ENCODE results near the gene PALB2. TPM values are rescaled to one million over a fixed set of nuclear protein-coding genes. Genes with fewer than 3 reads are reported as not detected.
A peak's percentile ranks its signal among the peaks of the same experiment; 100 is the strongest.

PALB2 gene
- polyA plus RNA-seq, 1 of the 3 experiments (the other 2 are of a cell fraction) = 3.3 TPM

- no peaks in the 10 kb centered on the region; the same call in 1 of the 2 replicates for H4K20me1 ChIP-seq (ENCODE audit: insufficient read depth)
- H3K4me3 ChIP-seq (ENCODE audit: low read depth in 2 of 2, low read length in 1 of 2) = peak within 1 kb of the TSS; percentile 89 to 98
- H3F3A ChIP-seq (replicated peaks; ENCODE audit: insufficient read depth) = peaks cover 7% of the 10 kb centered on the region
- 7% methylated on average over 17 of the region's 65 CpGs for WGBS (ENCODE audit: low lambda C conversion rate)
- peaks cover 12 to 17% of the 10 kb centered on the region in 2 experiments for H3K4me1 ChIP-seq (ENCODE audit: control insufficient read depth in 1 of 2, insufficient read depth in 2 of 2, low read depth in 1 of 2, low read length in 1 of 2)
- no peaks in the 10 kb centered on the region for H3K9me2 ChIP-seq
- peaks cover 70% of the 10 kb centered on the region for H3K79me2 ChIP-seq (ENCODE audit: insufficient read depth)
- H3K27me3 ChIP-seq (ENCODE audit: insufficient read depth) = no peaks in the 10 kb centered on the region
- no peaks in the 10 kb centered on the region for H3K9me3 ChIP-seq
- ChIA-PET POLR2A (interaction anchor here (0.6 to 1.6 kb wide), 3 partner anchors 11 to 32 kb away, joined by 3 to 7 read pairs (median 5); no protein-coding TSS in a partner anchor), CTCF (interaction anchor here (0.6 to 3.9 kb wide), 12 partner anchors 12 to 121 kb away, joined by 3 to 21 read pairs (median 4); partner anchors contain the start of genes GGA2, NDUFAB1 and PLK1)
- peak within 1 kb of the TSS; percentile 84 for H2AFZ ChIP-seq (ENCODE audit: low read depth)
- H3K36me3 ChIP-seq (replicated peaks in 1 of 2; ENCODE audit: control insufficient read depth in 1 of 2, insufficient read depth in 2 of 2, low read length in 1 of 2) = peaks cover 34 to 36% of the 10 kb centered on the region in 2 experiments
- peak; percentile 96 for DNase-seq
- peak within 1 kb of the TSS; percentile 90 for H3K4me2 ChIP-seq
- peak within 1 kb of the TSS; percentile 96 for H3K9ac ChIP-seq
- H3K27ac ChIP-seq (ENCODE audit: low read depth in 2 of 2, low read length in 1 of 2) = peak within 1 kb of the TSS; percentile 87 to 93
- no peak for TF ChIP-seq EZH2phosphoT487 (IDR thresholded peaks at IDR 0.05; ENCODE audit: borderline replicate concordance, low read depth)
- TF ChIP-seq TEAD4 (IDR thresholded peaks at IDR 0.05; ENCODE audit: borderline replicate concordance, insufficient read depth) = no peak
- TF ChIP-seq FOSL2 (IDR thresholded peaks at IDR 0.05; ENCODE audit: borderline replicate concordance, low read depth) = no peak
- TF ChIP-seq USF1 (IDR thresholded peaks at IDR 0.05; ENCODE audit: borderline replicate concordance, low read depth) = peak; percentile 92
- TF ChIP-seq RAD21 (IDR thresholded peaks at IDR 0.05; ENCODE audit: low read length) = peak; percentile 28; the same call in 1 of the 2 replicates
- TF ChIP-seq SIN3A (IDR thresholded peaks at IDR 0.05; ENCODE audit: borderline replicate concordance, low read depth, low read length) = peak; percentile 71; the same call in 1 of the 2 replicates
- TF ChIP-seq EP300 (IDR thresholded peaks at IDR 0.05; ENCODE audit: borderline replicate concordance in 1 of 2, low read depth in 1 of 2, low read length in 1 of 2) = peak; percentile 6 to 28; a peak in 2 of 4 replicates
- no peak for TF ChIP-seq NRF1 (IDR thresholded peaks at IDR 0.05; ENCODE audit: low read depth, low read length)
- TF ChIP-seq JUND (IDR thresholded peaks at IDR 0.05) = no peak
- TF ChIP-seq PBX3 (IDR thresholded peaks at IDR 0.05) = peak; percentile 98
- peak; percentile 55; the same call in 1 of the 2 replicates for TF ChIP-seq RFX5 (IDR thresholded peaks at IDR 0.05; ENCODE audit: low read length)
- TF ChIP-seq GATA2 (CRISPR knock-in tag; IDR thresholded peaks at IDR 0.05) = no peak
- peak; percentile 67; the same call in 1 of the 2 replicates for TF ChIP-seq USF2 (IDR thresholded peaks at IDR 0.05; ENCODE audit: borderline replicate concordance, low read depth, low read length)
- no peak for TF ChIP-seq RXRA (IDR thresholded peaks at IDR 0.05; ENCODE audit: borderline replicate concordance, low read depth)
- peak; percentile 34; the same call in 1 of the 2 replicates for TF ChIP-seq SMC3 (IDR thresholded peaks at IDR 0.05; ENCODE audit: low read depth, low read length)
- peak; percentile 88 for TF ChIP-seq CTCF (IDR thresholded peaks at IDR 0.05)
- peak; percentile 88 for TF ChIP-seq YY1 (IDR thresholded peaks at IDR 0.05; ENCODE audit: low read depth)
- peak; percentile 71 for TF ChIP-seq FOXM1 (IDR thresholded peaks at IDR 0.05; ENCODE audit: low read depth)
- TF ChIP-seq RCOR1 (IDR thresholded peaks at IDR 0.05; ENCODE audit: low read length) = peak; percentile 81
- TF ChIP-seq MEF2A (IDR thresholded peaks at IDR 0.05; ENCODE audit: borderline replicate concordance, low read depth) = no peak; the same call in 1 of the 2 replicates
- peak; percentile 81 for TF ChIP-seq GABPA (IDR thresholded peaks at IDR 0.05; ENCODE audit: low read depth)
- no peak for TF ChIP-seq IRF3 (IDR thresholded peaks at IDR 0.05; ENCODE audit: low read depth, low read length)
- peak; percentile 62 for TF ChIP-seq CHD2 (IDR thresholded peaks at IDR 0.05; ENCODE audit: low read length, partially characterized antibody)
- peak; percentile 98 for TF ChIP-seq MAX (IDR thresholded peaks at IDR 0.05; ENCODE audit: low read depth)
- TF ChIP-seq MXI1 (IDR thresholded peaks at IDR 0.05; ENCODE audit: low read depth, low read length) = peak; percentile 99
- TF ChIP-seq POLR2AphosphoS5 (IDR thresholded peaks at IDR 0.05; ENCODE audit: low read depth, low read length) = no peak
Observed at GRCh38 chr16:23556881-23557778, 84.0 kb downstream of the PALB2 start, which contains the start of the genes EARS2 and UBFD1. Gene EARS2, minus strand, starts transcription at chr16:23557350. Its CDS starts 7 bp downstream, at chr16:23557343. Gene UBFD1, plus strand, starts transcription at chr16:23557727. Its CDS starts 16 bp downstream, at chr16:23557743.

Data from SK-N-SH (cell line).